Nephron progenitor cell (in vitro differentiated cells): ENCODE data around the gene LRAT.

Source experiments
- DNase-seq: peaks from one replicate; pipeline ENCODE4 v3.0.0; 2021
- H3K27ac Mint-ChIP-seq: 2 replicates; pipeline ENCODE4 v1.8.0; 2021; ENCODE audit warnings: mild to moderate bottlenecking, moderate library complexity, mixed read lengths
- H3K27me3 Mint-ChIP-seq: 2 replicates; pipeline ENCODE4 v1.8.0; 2021; ENCODE audit warnings: mild to moderate bottlenecking, low read depth, mixed read lengths; ENCODE audit not compliant: poor library complexity
- H3K36me3 Mint-ChIP-seq: 2 replicates; pipeline ENCODE4 v1.8.0; 2021; ENCODE audit warnings: low read depth, mixed read lengths
- H3K4me1 Mint-ChIP-seq: 2 replicates; pipeline ENCODE4 v1.8.0; 2021; ENCODE audit warnings: mixed read lengths
- H3K4me3 Mint-ChIP-seq: 2 replicates; pipeline ENCODE4 v1.8.0; 2021; ENCODE audit warnings: mild to moderate bottlenecking, moderate library complexity, mixed read lengths
- H3K9me3 Mint-ChIP-seq: 2 replicates; pipeline ENCODE4 v1.8.0; 2021; ENCODE audit warnings: mild to moderate bottlenecking, moderate library complexity, mixed read lengths
- TF ChIP-seq, protein P1 (sequence below): fragments of 200-600 bp; sonication (generic); IDR thresholded peaks from 2 replicates; pipeline ENCODE4 v1.5.0; 2021; ENCODE audit warnings: antibody characterized with exemption

Gene LRAT

GRCh38 chr4:154741922-154742850 is 1.6 kb upstream of the LRAT start:
- H3K4me3 Mint-ChIP-seq, result peak overlapping the region; percentile 74
- TF ChIP-seq, protein P1, sequence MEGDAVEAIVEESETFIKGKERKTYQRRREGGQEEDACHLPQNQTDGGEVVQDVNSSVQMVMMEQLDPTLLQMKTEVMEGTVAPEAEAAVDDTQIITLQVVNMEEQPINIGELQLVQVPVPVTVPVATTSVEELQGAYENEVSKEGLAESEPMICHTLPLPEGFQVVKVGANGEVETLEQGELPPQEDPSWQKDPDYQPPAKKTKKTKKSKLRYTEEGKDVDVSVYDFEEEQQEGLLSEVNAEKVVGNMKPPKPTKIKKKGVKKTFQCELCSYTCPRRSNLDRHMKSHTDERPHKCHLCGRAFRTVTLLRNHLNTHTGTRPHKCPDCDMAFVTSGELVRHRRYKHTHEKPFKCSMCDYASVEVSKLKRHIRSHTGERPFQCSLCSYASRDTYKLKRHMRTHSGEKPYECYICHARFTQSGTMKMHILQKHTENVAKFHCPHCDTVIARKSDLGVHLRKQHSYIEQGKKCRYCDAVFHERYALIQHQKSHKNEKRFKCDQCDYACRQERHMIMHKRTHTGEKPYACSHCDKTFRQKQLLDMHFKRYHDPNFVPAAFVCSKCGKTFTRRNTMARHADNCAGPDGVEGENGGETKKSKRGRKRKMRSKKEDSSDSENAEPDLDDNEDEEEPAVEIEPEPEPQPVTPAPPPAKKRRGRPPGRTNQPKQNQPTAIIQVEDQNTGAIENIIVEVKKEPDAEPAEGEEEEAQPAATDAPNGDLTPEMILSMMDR, result no peak
- peak; percentile 38 for DNase-seq
- no peaks in the 10 kb centered on the region for H3K9me3 Mint-ChIP-seq
- H3K27ac Mint-ChIP-seq, result no peak overlapping the region
- peaks cover 34% of the 10 kb centered on the region for H3K4me1 Mint-ChIP-seq
- H3K27me3 Mint-ChIP-seq, result peaks cover 86% of the 10 kb centered on the region
- no peaks in the 10 kb centered on the region for H3K36me3 Mint-ChIP-seq

DNA sequence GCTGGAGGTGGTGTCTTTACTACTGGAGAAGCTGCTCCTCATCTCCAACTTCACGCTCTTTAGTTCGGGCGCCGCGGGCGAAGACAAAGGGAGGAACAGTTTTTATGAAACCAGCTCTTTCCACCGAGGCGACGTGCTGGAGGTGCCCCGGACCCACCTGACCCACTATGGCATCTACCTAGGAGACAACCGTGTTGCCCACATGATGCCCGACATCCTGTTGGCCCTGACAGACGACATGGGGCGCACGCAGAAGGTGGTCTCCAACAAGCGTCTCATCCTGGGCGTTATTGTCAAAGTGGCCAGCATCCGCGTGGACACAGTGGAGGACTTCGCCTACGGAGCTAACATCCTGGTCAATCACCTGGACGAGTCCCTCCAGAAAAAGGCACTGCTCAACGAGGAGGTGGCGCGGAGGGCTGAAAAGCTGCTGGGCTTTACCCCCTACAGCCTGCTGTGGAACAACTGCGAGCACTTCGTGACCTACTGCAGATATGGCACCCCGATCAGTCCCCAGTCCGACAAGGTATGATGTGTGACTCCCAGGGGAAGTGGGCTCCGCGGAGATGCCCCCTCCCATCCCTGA is 634 bp downstream of the LRAT start:
- TF ChIP-seq, protein P1, result no peak
- peaks cover 85% of the 10 kb centered on the region for H3K27me3 Mint-ChIP-seq
- peak; percentile 18 for DNase-seq
- H3K4me3 Mint-ChIP-seq, result peak overlapping the region; percentile 84
- no peak overlapping the region for H3K27ac Mint-ChIP-seq
- no peaks in the 10 kb centered on the region for H3K9me3 Mint-ChIP-seq
- H3K36me3 Mint-ChIP-seq, result no peaks in the 10 kb centered on the region
- H3K4me1 Mint-ChIP-seq, result peaks cover 34% of the 10 kb centered on the region

DNA sequence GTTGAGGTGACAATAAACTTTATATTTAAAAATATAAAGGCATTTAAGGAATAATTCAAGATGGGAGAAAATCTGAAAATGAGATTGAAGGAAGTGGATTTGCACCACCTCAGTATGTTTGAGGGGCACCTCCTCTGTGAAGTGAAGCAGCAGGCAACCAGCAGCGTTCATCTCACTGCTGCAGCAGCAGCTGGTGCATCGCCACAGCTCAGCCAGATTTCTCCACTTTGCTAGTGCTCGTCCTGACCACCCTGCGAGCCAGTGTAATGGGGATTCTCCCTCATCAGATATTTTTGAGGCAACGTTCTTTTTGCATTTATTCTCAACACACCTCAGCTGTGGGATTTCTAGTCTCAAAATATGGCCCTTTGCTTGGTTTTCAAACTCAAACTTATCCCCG is 13.9 kb downstream of the LRAT start:
- Mint-ChIP-seq H3K36me3 (no peaks in the 10 kb centered on the region), H3K4me3 (no peak overlapping the region)
- TF ChIP-seq, protein P1, result no peak

GRCh38 chr4:154760895-154761294 is 17.1 kb downstream of the LRAT start:
- Mint-ChIP-seq H3K4me3 (no peak overlapping the region), H3K9me3 (no peaks in the 10 kb centered on the region), H3K27me3 (peaks cover 13% of the 10 kb centered on the region), H3K4me1 (no peaks in the 10 kb centered on the region), H3K27ac (no peak overlapping the region), H3K36me3 (no peaks in the 10 kb centered on the region)
- no peak for DNase-seq
- TF ChIP-seq, protein P1, result no peak

More for the DNA sequence above, 13.9 kb downstream of the LRAT start:
- Mint-ChIP-seq H3K27me3 (peaks cover 13% of the 10 kb centered on the region), H3K27ac (no peak overlapping the region), H3K9me3 (no peaks in the 10 kb centered on the region), H3K4me1 (no peaks in the 10 kb centered on the region)
- DNase-seq, result no peak

DNA sequence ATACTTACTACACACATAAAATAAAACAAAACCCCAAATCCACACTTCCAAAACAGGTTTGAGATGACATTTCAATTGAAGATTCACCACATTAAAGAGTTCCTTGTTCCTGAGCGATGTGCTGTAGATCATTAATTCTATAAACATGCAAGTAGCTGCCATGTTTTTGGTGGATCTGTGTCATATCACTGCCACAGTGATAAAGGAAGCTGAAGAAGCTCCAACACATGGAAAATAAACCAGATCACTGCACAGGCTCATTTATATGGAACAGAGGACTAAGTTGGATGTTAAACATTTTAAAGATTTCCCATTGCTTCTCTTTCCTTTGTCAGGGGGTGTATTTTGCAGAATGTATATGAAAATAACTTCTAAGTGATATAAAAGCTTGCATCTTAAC is 34.5 kb downstream of the LRAT start:
- no peak overlapping the region for H3K27ac Mint-ChIP-seq
- no peak overlapping the region for H3K4me3 Mint-ChIP-seq
- no peaks in the 10 kb centered on the region for H3K4me1 Mint-ChIP-seq
- H3K9me3 Mint-ChIP-seq, result peaks cover 8% of the 10 kb centered on the region
- TF ChIP-seq, protein P1, result no peak
- H3K36me3 Mint-ChIP-seq, result no peaks in the 10 kb centered on the region
- peaks cover 4% of the 10 kb centered on the region for H3K27me3 Mint-ChIP-seq
- DNase-seq, result no peak
